Measurements from ENCODE around the gene UBD.

UBD gene

GRCh38 chr6:29509239-29509638 lies 50.3 kb downstream of the UBD start:
- H3K27ac Mint-ChIP-seq: no peak overlapping the region
- no peaks in the 10 kb centered on the region for H3K9me3 Mint-ChIP-seq
- H3K36me3 Mint-ChIP-seq (ENCODE audit: insufficient read depth): no peaks in the 10 kb centered on the region
- no peak for DNase-seq
- peaks cover 27 to 60% of the 10 kb centered on the region in 2 donors for H3K27me3 Mint-ChIP-seq
- H3K4me1 Mint-ChIP-seq (ENCODE audit: low read depth in 2 of 2): no peaks in the 10 kb centered on the region
- no peak overlapping the region for H3K4me3 Mint-ChIP-seq
- ATAC-seq (replicated peaks): no peak

GRCh38 chr6:29507319-29507718 lies 52.2 kb downstream of the UBD start:
- H3K9me3 Mint-ChIP-seq: no peaks in the 10 kb centered on the region
- ATAC-seq (replicated peaks) (no peak), DNase-seq (no peak)
- no peak overlapping the region for H3K4me3 Mint-ChIP-seq
- no peak overlapping the region for H3K27ac Mint-ChIP-seq
- H3K36me3 Mint-ChIP-seq (ENCODE audit: insufficient read depth): no peaks in the 10 kb centered on the region
- H3K4me1 Mint-ChIP-seq (ENCODE audit: low read depth in 2 of 2): no peaks in the 10 kb centered on the region
- H3K27me3 Mint-ChIP-seq: peaks cover 34 to 75% of the 10 kb centered on the region in 2 donors

DNA sequence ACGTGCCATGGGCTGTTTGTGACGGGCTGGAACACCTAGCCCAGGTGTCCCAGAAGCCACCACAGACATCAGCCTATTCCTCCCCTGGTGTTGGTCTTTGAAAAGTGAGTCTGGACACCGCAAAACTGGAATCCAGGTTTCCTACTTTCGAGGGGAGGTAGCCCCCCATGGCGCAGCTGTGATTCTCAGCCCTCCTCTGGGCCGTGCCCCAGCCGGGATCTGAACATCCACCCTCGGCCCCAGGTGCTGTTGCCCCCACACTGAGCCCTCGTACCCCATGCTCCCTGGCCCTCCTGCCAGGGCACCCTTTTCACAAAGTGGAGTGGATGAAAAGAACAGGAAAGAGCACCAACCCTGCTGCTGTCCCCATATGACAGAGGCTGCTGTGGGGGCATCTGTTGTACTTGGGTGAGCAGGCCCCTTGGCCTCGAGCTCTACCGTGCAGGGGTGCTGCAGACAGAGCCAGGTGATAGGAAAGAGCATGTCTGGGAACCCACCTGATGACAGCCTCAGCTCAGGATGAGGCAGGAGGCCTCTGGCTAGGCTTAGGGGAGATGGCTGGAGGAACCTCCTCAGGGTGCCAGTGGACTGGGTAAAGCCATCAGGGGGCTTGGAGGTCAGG lies 53.0 kb downstream of the UBD start:
- no peaks in the 10 kb centered on the region for H3K4me1 Mint-ChIP-seq (ENCODE audit: low read depth in 2 of 2)
- peaks cover 34 to 82% of the 10 kb centered on the region in 2 donors for H3K27me3 Mint-ChIP-seq
- no peaks in the 10 kb centered on the region for H3K9me3 Mint-ChIP-seq
- DNase-seq (no peak), ATAC-seq (replicated peaks) (no peak)
- H3K36me3 Mint-ChIP-seq (ENCODE audit: insufficient read depth): no peaks in the 10 kb centered on the region
- H3K4me3 Mint-ChIP-seq: no peak overlapping the region
- H3K27ac Mint-ChIP-seq: no peak overlapping the region

DNA sequence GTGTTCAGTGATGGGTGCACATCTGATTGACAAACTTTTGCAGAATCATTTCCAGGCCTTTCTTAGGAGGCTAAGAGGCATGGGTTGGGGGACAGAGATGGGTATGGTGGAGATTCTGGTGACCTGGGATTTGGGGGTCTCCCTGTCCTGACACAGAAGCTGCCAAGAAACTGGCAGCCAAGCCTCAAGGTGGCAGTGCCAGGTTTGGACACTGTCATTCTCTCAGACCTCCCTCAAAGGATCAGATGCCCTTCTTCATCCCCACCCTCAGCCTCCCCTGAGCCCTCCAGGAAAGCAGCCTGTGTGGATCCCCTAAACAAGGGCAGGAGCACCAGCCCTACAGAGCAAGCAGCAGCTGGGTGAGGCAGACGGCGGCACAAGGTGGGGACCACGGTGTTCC lies 53.7 kb downstream of the UBD start:
- Mint-ChIP-seq H3K27me3 (peaks cover 33 to 85% of the 10 kb centered on the region in 2 donors), H3K4me1 (ENCODE audit: low read depth in 2 of 2) (no peaks in the 10 kb centered on the region), H3K27ac (no peak overlapping the region), H3K4me3 (no peak overlapping the region), H3K9me3 (no peaks in the 10 kb centered on the region), H3K36me3 (ENCODE audit: insufficient read depth) (no peaks in the 10 kb centered on the region)
- DNase-seq (no peak), ATAC-seq (replicated peaks) (no peak)

Data from effector memory CD8-positive, alpha-beta T cell (primary cell).